K562 (cell line): Measurements from ENCODE around the gene ITGA6. TPM values are rescaled to one million over a fixed set of nuclear protein-coding genes. Genes with fewer than 3 reads are reported as not detected.

Source experiments
- ATAC-seq: fragments of 200-7000 bp; cut with Tn5 transposase; 3 replicates; pipeline ENCODE4 v1.9.1; 2020; ENCODE audit warnings: moderate library complexity
- BruUV-seq: library from RNA; stranded (reverse); fragments of 400-500 nt; replicated peaks from 2 replicates; lab custom pipeline; 2021; lab: Mats Ljungman, UMichigan
- CTCF ChIA-PET: fragments of 300-600 bp; formaldehyde crosslinking; extraction: SDS; loops from one replicate; lab custom pipeline; 2021; ENCODE audit warnings: low intra/inter-chr PET ratio; lab: Yijun Ruan, JAX
- POLR2A ChIA-PET: fragments of 300-600, 350-650 bp; sonication (Branson Sonifier 250); formaldehyde crosslinking; extraction: SDS; loops from one replicate; lab custom pipeline; 2021; ENCODE audit warnings: antibody characterized with exemption, inconsistent platforms; lab: Yijun Ruan, JAX
- DNase-seq, 4 experiments: peaks; one replicate each; pipeline versions ENCODE4 v3.0.0 to v3.0.0-alpha.2; 2011 to 2018; ENCODE audit warnings: low spot score in 3 of 4, mixed read lengths in 3 of 4; ENCODE audit errors: extremely low read depth in 1 of 4
- FAIRE-seq: peaks from 2 replicates; lab custom pipeline; 2011; peaks lifted over from hg19 to GRCh38; lab: Jason Lieb, UNC
- H2AFZ ChIP-seq: 2 replicates; pipeline ENCODE4 v1.6.0; 2011; ENCODE audit warnings: low read depth, low read length, control low read depth, inconsistent platforms
- H3K27ac ChIP-seq: fragments of 200-600 bp; 3 replicates; pipeline ENCODE4 v1.8.0; 2011; ENCODE audit warnings: low read depth, mild to moderate bottlenecking, control low read depth, inconsistent platforms, low read length, moderate library complexity, mixed read lengths; ENCODE audit errors: extremely low read depth
- H3K27me3 ChIP-seq, 2 experiments: fragments of 300-600 bp in 1 of 2; 2 replicates in 1 of 2; 3 replicates in 1 of 2; pipeline versions ENCODE4 v1.6.0 to v1.8.0; 2011; ENCODE audit warnings: inconsistent platforms in 2 of 2, low read length in 2 of 2, mild to moderate bottlenecking in 1 of 2, mixed read lengths in 1 of 2, moderate library complexity in 1 of 2; ENCODE audit not compliant: control insufficient read depth in 2 of 2, insufficient read depth in 2 of 2
- H3K36me3 ChIP-seq: fragments of 300-600 bp; 3 replicates; pipeline ENCODE4 v1.8.0; 2011; ENCODE audit warnings: mild to moderate bottlenecking, low read length, inconsistent platforms; ENCODE audit not compliant: control insufficient read depth, insufficient read depth
- H3K4me1 ChIP-seq, 2 experiments: fragments of 200-600 bp in 1 of 2; replicated peaks in 1 of 2; 2 replicates in 1 of 2; 3 replicates in 1 of 2; pipeline versions ENCODE4 v1.5.1 to v1.8.0; 2011; ENCODE audit warnings: inconsistent platforms in 2 of 2, low read length in 2 of 2, mild to moderate bottlenecking in 1 of 2, mixed read lengths in 1 of 2, moderate library complexity in 1 of 2; ENCODE audit not compliant: control insufficient read depth in 2 of 2, insufficient read depth in 2 of 2
- H3K4me2 ChIP-seq: 2 replicates; pipeline ENCODE4 v1.6.1; 2011; ENCODE audit warnings: low read length, control low read depth, inconsistent platforms, mixed read lengths; ENCODE audit not compliant: insufficient read depth
- H3K4me3 ChIP-seq: fragments of 200-600 bp; sonication (generic), shearing (Covaris generic); 2 replicates; pipeline ENCODE4 v1.5.1; 2016; ENCODE audit warnings: control low read depth, inconsistent platforms
- H3K79me2 ChIP-seq: fragments of 200-600 bp; 3 replicates; pipeline ENCODE4 v1.8.0; 2011; ENCODE audit warnings: low read length, inconsistent platforms; ENCODE audit not compliant: control insufficient read depth, insufficient read depth
- H3K9ac ChIP-seq, 2 experiments: 2 replicates each; pipeline versions ENCODE4 v1.6.0 to v1.6.1; 2011; ENCODE audit warnings: low read depth in 2 of 2, low read length in 2 of 2, control low read depth in 1 of 2, inconsistent platforms in 1 of 2, mild to moderate bottlenecking in 1 of 2, mixed read lengths in 1 of 2; ENCODE audit not compliant: insufficient read depth in 1 of 2
- H3K9me1 ChIP-seq: one replicate; pipeline ENCODE4 v1.6.0; 2011; ENCODE audit warnings: inconsistent platforms, mild to moderate bottlenecking, low read length, moderate library complexity; ENCODE audit not compliant: control insufficient read depth, insufficient read depth
- H3K9me3 ChIP-seq: replicated peaks from 2 replicates; pipeline ENCODE4 v1.5.1; 2011; ENCODE audit warnings: low read depth, low read length, inconsistent platforms; ENCODE audit not compliant: control insufficient read depth, insufficient read depth
- H4K20me1 ChIP-seq: replicated peaks from 2 replicates; pipeline ENCODE4 v1.6.1; 2011; ENCODE audit warnings: low read length, inconsistent platforms, mixed read lengths; ENCODE audit not compliant: control insufficient read depth, insufficient read depth
- DMBX1 ChIP-seq: fragments of 250-450 bp; sonication (Bioruptor Pico); IDR thresholded peaks from 2 replicates; pipeline ENCODE4 v1.8.0; 2022; ENCODE audit warnings: inconsistent platforms, mild to moderate bottlenecking, moderate library complexity, borderline replicate concordance
- IFI16 ChIP-seq: fragments of 250-450 bp; sonication (Bioruptor Pico); IDR thresholded peaks from 2 replicates; pipeline ENCODE4 v2.1.2; 2022; ENCODE audit warnings: mild to moderate bottlenecking, inconsistent platforms
- MCM5 ChIP-seq: fragments of 450-650 bp; IDR thresholded peaks from 2 replicates; pipeline ENCODE4 v1.6.1; 2016; ENCODE audit warnings: low read depth
- NFE2 ChIP-seq: IDR thresholded peaks from 2 replicates; pipeline ENCODE4 v1.6.1; 2014; ENCODE audit warnings: antibody characterized with exemption, low read depth
- RBBP5 ChIP-seq: fragments of 200-600 bp; sonication (generic); IDR thresholded peaks from 2 replicates; pipeline ENCODE4 v1.6.1; 2012; ENCODE audit warnings: borderline replicate concordance, mild to moderate bottlenecking, low read length, control low read depth, inconsistent platforms; ENCODE audit not compliant: insufficient read depth, poor library complexity, severe bottlenecking
- SAFB ChIP-seq: fragments of 200-400 bp; formaldehyde crosslinking; IDR thresholded peaks from 2 replicates; pipeline ENCODE4 v1.6.1; 2017; ENCODE audit warnings: low read depth, low read length, borderline replicate concordance
- SLC30A9 ChIP-seq: fragments of 250-450 bp; sonication (Bioruptor Pico); IDR thresholded peaks from 2 replicates; pipeline ENCODE4 v1.8.0; 2022; ENCODE audit warnings: mild to moderate bottlenecking, moderate library complexity
- SNIP1 ChIP-seq: fragments of 450-650 bp; IDR thresholded peaks from 2 replicates; pipeline ENCODE4 v1.7.1; 2017; ENCODE audit warnings: low read depth, mild to moderate bottlenecking
- STAT5A ChIP-seq: IDR thresholded peaks from 2 replicates; pipeline ENCODE4 v1.6.1; 2012; ENCODE audit warnings: low read length, inconsistent platforms, borderline replicate concordance
- TBP ChIP-seq: optimal IDR thresholded peaks from 2 replicates; pipeline ENCODE3; 2011; ENCODE audit warnings: low read depth, low read length, improper control_type of control experiment
- ZFP30 ChIP-seq: fragments of 250-450 bp; sonication (Bioruptor Pico); IDR thresholded peaks from 2 replicates; pipeline ENCODE4 v1.8.0; 2022; ENCODE audit warnings: moderate library complexity, mild to moderate bottlenecking, inconsistent platforms, borderline replicate concordance
- WGBS: fragments of 100-300 bp; shearing (Covaris generic); methylation state at CpG from one replicate; pipeline ENCODE4 v1.1.6; 2016; ENCODE audit warnings: low coverage, mixed read lengths; ENCODE audit not compliant: insufficient coverage; ENCODE audit errors: missing lambda C conversion rate; 5-methylcytosine and 5-hydroxymethylcytosine counted together
- in situ Hi-C: fragments of 300-500 bp; cut with MboI; formaldehyde crosslinking; loops from 4 replicates; pipeline ENCODE4 v1.15.0; 2018; ENCODE audit warnings: inconsistent platforms, mixed read lengths
- intact Hi-C: fragments of 100-400 bp; cut with micrococcal nuclease; formaldehyde crosslinking; loops from 2 replicates; pipeline ENCODE4 v1.14.2; 2022
- polyA plus RNA-seq, 8 experiments: library from polyadenylated mRNA; depleted of rRNA in 4 of 8; stranded (reverse) in 5 of 8; unstranded in 3 of 8; fragments of >200 nt; fragmentation: Nextera tagmentation in 2 of 8; fragmentation: Illumina TruSeq in 1 of 8; extraction: Ambion mirVana in 2 of 8; extraction: Trizol in 1 of 8; gene quantifications; 2 replicates each; pipeline versions ENCODE4 v1.2.1 to v1.2.3, GENCODE V29; 2011 to 2014; ENCODE audit warnings: inconsistent platforms in 1 of 8, missing spikeins in 1 of 8
- total RNA-seq, 7 experiments: library from RNA; depleted of rRNA in 6 of 7; stranded (reverse); fragments of >200 nt in 6 of 7; fragmentation: Illumina TruSeq in 2 of 7; extraction: Trizol in 2 of 7; gene quantifications; 2 replicates each; pipeline versions ENCODE4 v1.2.1 to v1.2.3, GENCODE V29; 2011 to 2021; ENCODE audit warnings: low replicate concordance in 1 of 7
- TF ChIP-seq, protein P1 (sequence below): sonication (generic); formaldehyde crosslinking; IDR thresholded peaks from 2 replicates; pipeline ENCODE4 v1.9.0; 2022; ENCODE audit warnings: mild to moderate bottlenecking, missing genetic modification reagents
- TF ChIP-seq, protein P2 (sequence below): fragments of 450-650 bp; conservative IDR thresholded peaks from 2 replicates; pipeline ENCODE4 v1.6.1; 2016; ENCODE audit warnings: missing genetic modification characterization, low read depth, mild to moderate bottlenecking, missing compliant biosample characterization, moderate library complexity
- TF ChIP-seq, protein P3 (sequence below): fragments of 450-650 bp; IDR thresholded peaks from 2 replicates; pipeline ENCODE4 v1.6.1; 2018; ENCODE audit not compliant: partially characterized antibody
- TF ChIP-seq, protein P4 (sequence below): fragments of 450-650 bp; IDR thresholded peaks from 2 replicates; pipeline ENCODE4 v1.6.1; 2017; ENCODE audit warnings: mild to moderate bottlenecking, moderate library complexity
- TF ChIP-seq, protein P5 (sequence below): fragments of 250-450 bp; sonication (Bioruptor Pico); IDR thresholded peaks from 2 replicates; pipeline ENCODE4 v1.5.0; 2021

Gene ITGA6
- total and polyA plus RNA-seq, 9 of the 15 experiments (the other 6 are each of a cell fraction or from before 2014, with no cell fraction given), result 0.01 to 0.29 (median 0.05) TPM; not detected in 5

DNA sequence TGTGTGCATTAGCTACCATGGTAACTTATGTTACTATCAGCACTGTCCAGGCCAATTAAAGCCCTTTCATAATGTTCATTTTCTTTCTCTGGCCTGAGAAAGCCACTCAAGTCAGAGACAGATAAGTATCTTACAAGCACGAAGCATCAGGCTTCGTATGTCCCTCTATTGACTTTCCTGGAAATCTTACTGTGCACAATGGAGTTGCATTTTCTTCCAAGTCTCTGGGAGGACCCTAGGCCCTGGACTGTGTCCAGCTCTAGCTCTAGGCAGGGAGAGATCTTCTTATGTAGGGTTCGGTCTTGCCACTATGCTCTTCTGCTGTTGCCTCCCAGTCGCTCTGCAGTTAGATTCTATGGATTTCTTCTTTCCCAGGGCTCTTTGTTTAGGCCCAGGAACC is 40.0 kb upstream of the ITGA6 start:
- POLR2A ChIA-PET, result interaction anchor here (0.6 kb wide), 1 partner anchor 19 kb away, joined by 4 read pairs; no protein-coding TSS in a partner anchor
- H3K36me3 ChIP-seq, result no peaks in the 10 kb centered on the region
- H3K9ac ChIP-seq, result no peak overlapping the region
- H3K4me3 ChIP-seq, result no peak overlapping the region
- ATAC-seq, result no peak
- no TSS peak for BruUV-seq
- no peaks in the 10 kb centered on the region for H4K20me1 ChIP-seq
- H3K4me2 ChIP-seq, result no peak overlapping the region
- peaks cover 19 to 30% of the 10 kb centered on the region in 2 experiments for H3K27me3 ChIP-seq
- no peaks in the 10 kb centered on the region for H3K4me1 ChIP-seq
- no peaks in the 10 kb centered on the region for H3K79me2 ChIP-seq
- intact Hi-C loops (no loop called here), in situ Hi-C loops (no loop called here)
- no peaks in the 10 kb centered on the region for H3K9me3 ChIP-seq
- H2AFZ ChIP-seq, result no peak overlapping the region
- 0% methylated on average over 4 of the region's 4 CpGs for WGBS
- CTCF ChIA-PET, result no interaction called here
- no peak for DNase-seq
- no peak overlapping the region for H3K27ac ChIP-seq
- no peak for FAIRE-seq
- H3K9me1 ChIP-seq, result no peaks in the 10 kb centered on the region
- TF ChIP-seq SAFB, result no peak
- TF ChIP-seq ZFP30 (CRISPR knock-in tag), result no peak
- TF ChIP-seq, protein P1, sequence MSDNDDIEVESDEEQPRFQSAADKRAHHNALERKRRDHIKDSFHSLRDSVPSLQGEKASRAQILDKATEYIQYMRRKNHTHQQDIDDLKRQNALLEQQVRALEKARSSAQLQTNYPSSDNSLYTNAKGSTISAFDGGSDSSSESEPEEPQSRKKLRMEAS (CRISPR knock-in tag), result no peak
- TF ChIP-seq, protein P2, sequence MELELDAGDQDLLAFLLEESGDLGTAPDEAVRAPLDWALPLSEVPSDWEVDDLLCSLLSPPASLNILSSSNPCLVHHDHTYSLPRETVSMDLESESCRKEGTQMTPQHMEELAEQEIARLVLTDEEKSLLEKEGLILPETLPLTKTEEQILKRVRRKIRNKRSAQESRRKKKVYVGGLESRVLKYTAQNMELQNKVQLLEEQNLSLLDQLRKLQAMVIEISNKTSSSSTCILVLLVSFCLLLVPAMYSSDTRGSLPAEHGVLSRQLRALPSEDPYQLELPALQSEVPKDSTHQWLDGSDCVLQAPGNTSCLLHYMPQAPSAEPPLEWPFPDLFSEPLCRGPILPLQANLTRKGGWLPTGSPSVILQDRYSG (tag), result no peak
- TF ChIP-seq TBP, result no peak
- TF ChIP-seq SLC30A9 (CRISPR knock-in tag), result no peak
- TF ChIP-seq STAT5A, result no peak
- TF ChIP-seq RBBP5, result no peak
- TF ChIP-seq SNIP1, result no peak
- TF ChIP-seq MCM5, result no peak
- no peak for TF ChIP-seq DMBX1 (CRISPR knock-in tag)
- TF ChIP-seq, protein P3, sequence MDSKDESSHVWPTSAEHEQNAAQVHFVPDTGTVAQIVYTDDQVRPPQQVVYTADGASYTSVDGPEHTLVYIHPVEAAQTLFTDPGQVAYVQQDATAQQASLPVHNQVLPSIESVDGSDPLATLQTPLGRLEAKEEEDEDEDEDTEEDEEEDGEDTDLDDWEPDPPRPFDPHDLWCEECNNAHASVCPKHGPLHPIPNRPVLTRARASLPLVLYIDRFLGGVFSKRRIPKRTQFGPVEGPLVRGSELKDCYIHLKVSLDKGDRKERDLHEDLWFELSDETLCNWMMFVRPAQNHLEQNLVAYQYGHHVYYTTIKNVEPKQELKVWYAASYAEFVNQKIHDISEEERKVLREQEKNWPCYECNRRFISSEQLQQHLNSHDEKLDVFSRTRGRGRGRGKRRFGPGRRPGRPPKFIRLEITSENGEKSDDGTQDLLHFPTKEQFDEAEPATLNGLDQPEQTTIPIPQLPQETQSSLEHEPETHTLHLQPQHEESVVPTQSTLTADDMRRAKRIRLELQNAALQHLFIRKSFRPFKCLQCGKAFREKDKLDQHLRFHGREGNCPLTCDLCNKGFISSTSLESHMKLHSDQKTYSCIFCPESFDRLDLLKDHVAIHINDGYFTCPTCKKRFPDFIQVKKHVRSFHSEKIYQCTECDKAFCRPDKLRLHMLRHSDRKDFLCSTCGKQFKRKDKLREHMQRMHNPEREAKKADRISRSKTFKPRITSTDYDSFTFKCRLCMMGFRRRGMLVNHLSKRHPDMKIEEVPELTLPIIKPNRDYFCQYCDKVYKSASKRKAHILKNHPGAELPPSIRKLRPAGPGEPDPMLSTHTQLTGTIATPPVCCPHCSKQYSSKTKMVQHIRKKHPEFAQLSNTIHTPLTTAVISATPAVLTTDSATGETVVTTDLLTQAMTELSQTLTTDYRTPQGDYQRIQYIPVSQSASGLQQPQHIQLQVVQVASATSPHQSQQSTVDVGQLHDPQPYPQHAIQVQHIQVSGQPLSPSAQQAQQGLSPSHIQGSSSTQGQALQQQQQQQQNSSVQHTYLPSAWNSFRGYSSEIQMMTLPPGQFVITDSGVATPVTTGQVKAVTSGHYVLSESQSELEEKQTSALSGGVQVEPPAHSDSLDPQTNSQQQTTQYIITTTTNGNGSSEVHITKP, result no peak
- TF ChIP-seq, protein P4, sequence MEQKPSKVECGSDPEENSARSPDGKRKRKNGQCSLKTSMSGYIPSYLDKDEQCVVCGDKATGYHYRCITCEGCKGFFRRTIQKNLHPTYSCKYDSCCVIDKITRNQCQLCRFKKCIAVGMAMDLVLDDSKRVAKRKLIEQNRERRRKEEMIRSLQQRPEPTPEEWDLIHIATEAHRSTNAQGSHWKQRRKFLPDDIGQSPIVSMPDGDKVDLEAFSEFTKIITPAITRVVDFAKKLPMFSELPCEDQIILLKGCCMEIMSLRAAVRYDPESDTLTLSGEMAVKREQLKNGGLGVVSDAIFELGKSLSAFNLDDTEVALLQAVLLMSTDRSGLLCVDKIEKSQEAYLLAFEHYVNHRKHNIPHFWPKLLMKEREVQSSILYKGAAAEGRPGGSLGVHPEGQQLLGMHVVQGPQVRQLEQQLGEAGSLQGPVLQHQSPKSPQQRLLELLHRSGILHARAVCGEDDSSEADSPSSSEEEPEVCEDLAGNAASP, result no peak
- TF ChIP-seq, protein P5, sequence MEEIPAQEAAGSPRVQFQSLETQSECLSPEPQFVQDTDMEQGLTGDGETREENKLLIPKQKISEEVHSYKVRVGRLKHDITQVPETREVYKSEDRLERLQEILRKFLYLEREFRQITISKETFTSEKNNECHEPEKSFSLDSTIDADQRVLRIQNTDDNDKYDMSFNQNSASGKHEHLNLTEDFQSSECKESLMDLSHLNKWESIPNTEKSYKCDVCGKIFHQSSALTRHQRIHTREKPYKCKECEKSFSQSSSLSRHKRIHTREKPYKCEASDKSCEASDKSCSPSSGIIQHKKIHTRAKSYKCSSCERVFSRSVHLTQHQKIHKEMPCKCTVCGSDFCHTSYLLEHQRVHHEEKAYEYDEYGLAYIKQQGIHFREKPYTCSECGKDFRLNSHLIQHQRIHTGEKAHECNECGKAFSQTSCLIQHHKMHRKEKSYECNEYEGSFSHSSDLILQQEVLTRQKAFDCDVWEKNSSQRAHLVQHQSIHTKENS (CRISPR knock-in tag), result no peak
- TF ChIP-seq NFE2, result no peak
- no peak for TF ChIP-seq IFI16
